Measurements from ENCODE around the gene EXOC6B.

DNA sequence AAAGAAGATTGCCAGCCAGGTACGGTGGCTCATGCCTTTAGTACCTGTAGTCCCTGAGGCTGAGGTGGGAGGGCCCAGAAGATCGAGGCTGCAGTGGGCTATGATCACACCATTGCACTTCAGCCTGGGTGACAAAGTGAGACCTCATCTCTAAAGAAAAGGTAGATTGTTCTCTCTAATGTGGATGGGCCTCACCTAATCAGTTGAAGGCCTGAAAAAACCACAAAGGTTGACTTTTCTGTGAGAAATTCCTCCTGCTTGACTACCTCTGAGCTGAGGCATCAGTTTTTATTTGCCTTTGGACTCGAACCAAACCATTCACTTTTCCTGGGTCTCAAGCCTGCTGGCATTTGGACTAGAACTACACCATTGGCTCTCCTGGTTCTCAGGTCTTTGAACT is 536.1 kb downstream of the EXOC6B start:
- TF ChIP-seq CTCF (IDR thresholded peaks at IDR 0.05) = no peak
- TF ChIP-seq POLR2A (IDR thresholded peaks at IDR 0.05; ENCODE audit: low read length) = no peak
- TF ChIP-seq, protein P1, sequence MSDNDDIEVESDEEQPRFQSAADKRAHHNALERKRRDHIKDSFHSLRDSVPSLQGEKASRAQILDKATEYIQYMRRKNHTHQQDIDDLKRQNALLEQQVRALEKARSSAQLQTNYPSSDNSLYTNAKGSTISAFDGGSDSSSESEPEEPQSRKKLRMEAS (IDR thresholded peaks at IDR 0.05) = no peak
- TF ChIP-seq ZSCAN20 (CRISPR knock-in tag; IDR thresholded peaks at IDR 0.05) = no peak
